GM18502 (cell line): Measurements from ENCODE around the gene CCDC97.
"Not testable (repeated sequence)": the region's sequence is repeated elsewhere in the genome, so short reads cannot be mapped to it uniquely, and the experiment has no call there.

ENCODE experiments used
- ATAC-seq: cut with Tn5 transposase; IDR thresholded peaks from one replicate; pipeline ENCODE4 v1.9.1; 2021; ENCODE audit warnings: mild to moderate bottlenecking; ENCODE audit not compliant: unreplicated experiment, poor library complexity

CCDC97 gene

DNA sequence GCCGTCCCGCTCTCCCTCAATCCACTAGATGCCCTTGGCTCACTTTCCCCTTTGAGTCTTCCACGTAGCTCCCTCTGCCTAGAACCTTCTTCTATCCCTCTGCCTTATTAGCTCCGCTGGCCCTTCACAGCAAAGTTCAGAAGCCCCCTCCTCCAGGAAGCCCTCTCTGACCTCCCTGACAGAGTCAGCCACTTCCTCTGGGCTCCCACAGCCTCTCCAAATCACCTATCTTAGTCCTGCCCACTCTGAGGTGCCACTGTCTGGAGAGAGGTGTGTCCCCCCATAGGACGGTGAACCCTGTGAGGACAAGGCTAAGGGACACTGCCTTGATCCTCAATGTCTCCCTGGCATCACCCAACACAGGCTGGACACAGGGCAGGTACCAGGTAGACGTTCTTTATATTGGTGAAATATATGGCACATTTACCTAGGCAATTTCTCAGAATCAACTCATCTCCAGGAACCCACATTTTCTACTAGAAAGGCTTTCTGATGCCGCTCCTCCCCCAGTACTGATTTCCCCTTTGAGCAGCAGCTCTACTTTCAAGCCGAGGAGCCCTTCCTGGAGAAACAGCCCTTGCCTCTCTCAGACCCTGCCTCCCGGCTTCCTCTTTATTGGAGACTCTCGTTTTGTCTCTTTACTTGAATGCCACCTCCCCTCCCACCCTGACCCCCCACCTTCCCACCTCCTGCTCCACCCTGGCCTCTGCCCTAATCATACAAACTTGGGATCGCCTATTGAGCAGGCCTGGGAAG lies 47.2 kb downstream of the CCDC97 start:
- ATAC-seq = no peak

DNA sequence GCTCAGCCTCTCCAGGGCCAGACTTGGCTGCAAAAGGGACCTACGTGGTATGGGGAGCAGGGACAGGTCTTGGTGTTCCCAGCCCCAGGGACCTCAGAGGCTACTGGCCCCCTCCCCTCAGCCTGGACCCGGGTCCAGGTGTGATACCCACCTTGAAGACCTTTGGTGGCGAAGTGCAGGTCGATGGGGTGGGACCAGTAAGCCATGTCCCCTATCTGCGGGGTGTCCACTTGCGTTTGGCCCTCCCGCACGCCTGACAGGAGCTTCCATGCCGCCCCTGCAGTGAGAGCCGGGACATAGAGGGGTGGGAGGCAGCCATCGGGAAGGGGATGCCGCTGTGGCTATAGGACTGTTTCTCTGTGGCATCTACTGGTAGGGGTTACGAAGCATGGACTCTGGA lies 47.8 kb downstream of the CCDC97 start:
- ATAC-seq = no peak

- ATAC-seq = no peak
Observed at GRCh38 chr19:41359741-41360140, 49.8 kb downstream of the CCDC97 start.

GRCh38 chr19:41362143-41362847 lies 52.3 kb downstream of the CCDC97 start:
- no peak for ATAC-seq

DNA sequence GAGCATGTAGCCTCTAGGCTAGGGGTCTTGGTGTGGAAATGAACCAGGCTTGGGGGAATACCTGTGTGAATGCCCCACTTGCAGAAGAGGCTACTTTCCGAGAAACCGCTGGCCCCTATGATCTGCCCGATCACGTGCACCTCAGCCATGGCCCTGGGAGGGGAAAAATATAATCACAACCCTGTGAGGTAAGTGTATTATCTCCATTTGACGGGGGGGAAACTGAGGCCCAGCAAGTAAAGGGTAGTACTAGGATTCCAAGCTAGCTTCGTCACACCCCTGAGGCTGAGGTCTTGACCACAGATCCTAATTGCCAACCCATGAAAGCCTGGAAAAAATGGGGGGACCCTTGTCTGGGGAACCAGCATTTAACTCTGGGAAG lies 53.4 kb downstream of the CCDC97 start:
- no peak for ATAC-seq

DNA sequence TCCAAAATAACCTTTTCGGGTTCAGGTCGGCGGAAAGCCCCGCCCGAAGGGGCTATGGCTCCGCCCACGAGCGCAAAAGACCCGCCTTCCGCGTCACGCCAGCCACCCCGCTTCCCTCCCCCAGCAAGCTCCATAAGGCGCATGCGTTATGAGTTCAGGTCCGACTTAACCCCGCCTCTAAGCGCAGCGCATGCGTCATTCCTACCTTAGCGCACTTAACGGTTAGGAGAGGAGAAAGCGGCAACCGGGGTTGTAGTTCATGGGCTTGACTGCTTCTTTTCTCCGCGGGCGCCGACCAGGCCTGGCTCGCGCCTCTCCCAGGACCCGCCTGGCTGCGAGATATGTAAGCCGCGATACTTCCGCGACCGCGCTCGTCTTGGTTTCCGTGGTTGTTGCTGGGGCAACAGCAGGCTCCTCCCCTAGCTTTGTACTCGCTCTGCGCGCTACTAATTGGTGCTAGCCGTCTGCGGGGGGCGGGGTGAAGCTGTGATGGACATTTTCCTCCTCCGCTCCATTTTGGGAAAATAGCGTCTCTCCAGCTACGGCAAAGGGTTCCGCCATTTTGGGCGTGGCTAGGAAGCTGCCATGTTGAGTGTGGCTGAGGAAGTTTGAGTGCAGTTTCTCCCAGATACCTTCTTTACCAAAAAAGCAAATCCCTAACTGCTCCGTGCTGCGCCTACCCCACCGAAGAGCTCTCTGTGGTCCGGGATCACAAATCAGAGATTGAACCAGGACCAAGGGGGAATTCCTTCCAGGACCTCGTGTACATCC lies 54.0 kb downstream of the CCDC97 start, which contains the start of gene B9D2:
Gene B9D2, minus strand, starts transcription at position 397 of the 771 bp plus-strand sequence. CDS start 630 bp downstream, outside the sequence.
- ATAC-seq = peak; percentile 85

DNA sequence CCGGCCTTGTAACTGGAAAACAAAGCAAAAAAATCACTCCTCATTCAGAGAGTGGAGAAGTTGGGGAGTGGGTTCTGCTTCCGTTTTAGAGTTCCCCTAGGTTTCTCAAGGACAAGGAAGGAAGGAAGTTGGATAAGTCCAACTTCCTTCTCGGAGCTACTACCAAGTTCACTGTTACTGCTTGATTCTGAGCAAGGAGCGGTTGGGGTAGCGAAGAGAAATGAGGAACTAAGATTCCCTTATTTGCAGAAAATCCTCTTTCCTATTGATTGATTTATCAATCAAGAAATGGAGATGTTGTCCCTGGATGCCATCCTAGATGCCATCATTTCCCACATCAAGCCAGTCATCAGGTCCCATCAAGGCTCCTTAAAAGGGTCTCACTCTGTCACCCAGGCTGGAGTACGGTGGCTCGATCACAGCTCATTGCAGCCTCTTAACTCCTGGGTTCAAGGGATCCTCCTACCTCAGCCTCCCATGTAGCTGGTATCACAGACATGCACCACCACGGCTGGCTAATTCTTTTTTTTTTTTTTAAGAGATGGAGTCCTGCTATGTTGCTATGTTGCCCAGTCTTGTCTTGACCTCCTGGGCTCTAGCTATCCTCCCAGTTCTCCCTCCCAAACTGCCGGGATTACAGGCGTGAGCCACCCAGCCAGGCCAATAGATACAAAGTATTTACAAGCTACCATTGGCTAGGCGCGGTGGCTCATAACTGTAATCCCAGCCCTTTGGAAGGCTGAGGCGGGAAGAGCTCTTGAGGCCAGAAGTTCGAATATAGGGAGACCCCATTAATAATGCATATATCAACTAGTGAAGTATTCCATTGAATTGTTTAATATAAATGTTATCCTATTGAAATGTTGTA lies 54.8 kb downstream of the CCDC97 start:
- ATAC-seq = no peak

DNA sequence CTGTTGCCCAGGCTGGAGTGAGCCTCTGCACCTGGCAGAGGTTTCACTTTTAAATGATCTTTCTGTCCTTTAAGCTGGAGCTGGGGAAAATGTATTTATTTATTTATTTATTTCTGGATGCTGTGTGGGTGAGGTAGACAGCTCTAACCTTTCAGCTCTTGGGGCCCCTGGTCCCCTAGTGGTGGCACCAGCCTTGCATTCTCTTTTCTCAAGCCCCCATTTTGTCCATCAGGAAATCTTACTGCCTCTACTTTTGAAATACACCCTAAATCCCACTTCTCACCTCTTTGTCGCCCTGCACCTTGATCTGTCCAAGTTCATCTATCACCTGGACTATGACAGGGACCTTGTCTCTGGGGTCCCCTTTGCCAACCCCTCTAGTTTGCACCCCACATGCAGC lies 56.1 kb downstream of the CCDC97 start:
- ATAC-seq = no peak

- ATAC-seq = no peak
Observed at GRCh38 chr19:41367848-41368301, 57.9 kb downstream of the CCDC97 start.

- ATAC-seq = no peak
Observed at GRCh38 chr19:41369769-41370168, 59.8 kb downstream of the CCDC97 start.

GRCh38 chr19:41371119-41371518 lies 61.1 kb downstream of the CCDC97 start:
- ATAC-seq = not testable (repeated sequence)

GRCh38 chr19:41371541-41371940 lies 61.6 kb downstream of the CCDC97 start:
- no peak for ATAC-seq

- no peak for ATAC-seq
Observed at GRCh38 chr19:41372501-41372900, 62.5 kb downstream of the CCDC97 start.

DNA sequence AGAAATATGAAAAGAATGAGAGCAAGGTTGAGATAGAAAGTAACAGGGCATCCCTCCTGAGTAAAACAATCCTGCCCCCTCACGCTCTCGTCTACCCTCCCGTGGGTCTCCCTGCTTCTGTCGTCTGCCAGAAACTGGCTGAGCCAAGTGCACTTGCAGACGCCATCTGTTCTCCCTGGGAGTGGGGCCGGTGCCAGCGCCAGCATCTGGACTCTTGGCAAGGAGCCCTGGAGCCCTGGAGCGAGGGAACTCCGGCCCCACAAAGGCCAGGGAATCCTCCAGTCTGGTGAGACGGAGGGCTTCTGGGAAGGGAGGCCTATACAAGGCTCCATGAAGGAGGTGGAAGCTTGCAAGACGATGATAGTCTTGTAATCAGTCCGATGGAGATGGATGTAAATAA lies 64.0 kb downstream of the CCDC97 start:
- no peak for ATAC-seq
